ENCODE measurements around the gene APC2.

DNA sequence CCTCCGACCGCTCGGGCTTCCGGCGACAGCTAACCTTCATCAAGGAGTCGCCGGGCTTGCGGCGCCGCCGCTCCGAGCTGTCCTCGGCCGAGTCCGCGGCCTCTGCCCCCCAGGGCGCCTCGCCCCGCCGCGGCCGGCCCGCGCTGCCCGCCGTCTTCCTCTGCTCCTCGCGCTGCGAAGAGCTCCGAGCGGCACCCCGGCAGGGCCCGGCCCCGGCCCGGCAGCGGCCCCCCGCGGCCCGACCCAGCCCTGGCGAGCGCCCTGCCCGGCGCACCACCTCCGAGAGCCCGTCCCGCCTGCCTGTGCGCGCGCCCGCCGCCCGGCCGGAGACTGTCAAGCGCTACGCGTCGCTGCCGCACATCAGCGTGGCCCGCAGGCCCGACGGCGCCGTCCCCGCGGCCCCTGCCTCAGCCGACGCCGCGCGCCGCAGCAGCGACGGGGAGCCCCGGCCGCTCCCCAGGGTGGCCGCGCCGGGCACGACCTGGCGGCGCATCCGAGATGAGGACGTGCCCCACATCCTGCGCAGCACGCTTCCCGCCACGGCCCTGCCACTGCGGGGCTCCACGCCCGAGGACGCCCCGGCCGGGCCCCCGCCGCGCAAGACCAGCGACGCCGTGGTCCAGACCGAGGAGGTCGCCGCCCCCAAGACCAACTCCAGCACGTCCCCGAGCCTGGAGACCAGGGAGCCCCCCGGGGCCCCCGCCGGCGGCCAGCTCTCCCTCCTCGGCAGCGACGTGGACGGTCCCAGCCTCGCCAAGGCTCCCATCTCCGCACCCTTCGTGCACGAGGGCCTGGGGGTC lies 19.5 kb downstream of the APC2 start:
- no peak for TF ChIP-seq POLR2A (IDR thresholded peaks at IDR 0.05; ENCODE audit: low read length)
- no peak for TF ChIP-seq GATA1 (IDR thresholded peaks at IDR 0.05; ENCODE audit: low read depth, low read length)
